HCT116 (cell line): ENCODE data around the gene CASTOR1. TPM values are rescaled to one million over a fixed set of nuclear protein-coding genes. Genes with fewer than 3 reads are reported as not detected.

Experiments used
- ATAC-seq: fragments of 200-7000 bp; cut with Tn5 transposase; 2 replicates; pipeline ENCODE4 v1.9.1; 2020; ENCODE audit warnings: mild to moderate bottlenecking, moderate library complexity
- BruUV-seq: library from RNA; stranded (reverse); fragments of 400-500 nt; replicated peaks from 2 replicates; lab custom pipeline; 2021; lab: Mats Ljungman, UMichigan
- CTCF ChIA-PET: fragments of 300-600 bp; sonication (Branson Sonifier 250); formaldehyde crosslinking; loops from one replicate; lab custom pipeline; 2021; ENCODE audit warnings: antibody characterized with exemption; lab: Charles Lee
- POLR2A ChIA-PET: fragments of 300-600, 350-600 bp; sonication (Branson Sonifier 250); formaldehyde crosslinking; loops from one replicate; lab custom pipeline; 2021; ENCODE audit warnings: antibody characterized with exemption; lab: Charles Lee
- RAD21 ChIA-PET, 2 experiments: fragments of 300-600 bp; sonication (Branson Sonifier 250); formaldehyde crosslinking; loops; one replicate each; lab custom pipeline; 2023; ENCODE audit warnings: low total read pairs in 2 of 2; ENCODE audit not compliant: uncharacterized antibody in 2 of 2, unreplicated experiment in 2 of 2, low non-redundant PET in 1 of 2; lab: Charles Lee
- DNase-seq: peaks from one replicate; pipeline ENCODE4 v3.0.0-alpha.2; 2010; ENCODE audit warnings: low read depth, low spot score
- H2AFZ ChIP-seq: fragments of 200-600 bp; shearing (Covaris generic), sonication (generic); 2 replicates; pipeline ENCODE4 v1.6.1; 2017; ENCODE audit warnings: low read depth, mixed run types, mixed read lengths, antibody characterized with exemption, low read length; ENCODE audit not compliant: poor library complexity, severe bottlenecking
- H3K27ac ChIP-seq: 2 replicates; pipeline ENCODE4 v1.5.1; 2012; ENCODE audit warnings: low read depth, low read length
- H3K27me3 ChIP-seq: fragments of 200-600 bp; sonication (generic); 2 replicates; pipeline ENCODE4 v1.6.1; 2016; ENCODE audit warnings: mixed run types, low read length, mixed read lengths; ENCODE audit not compliant: insufficient read depth
- H3K36me3 ChIP-seq, 2 experiments: fragments of 200-500 bp in 1 of 2; fragments of 200-600 bp in 1 of 2; sonication (Bioruptor generic) in 1 of 2; sonication (generic) in 1 of 2; 2 replicates each; pipeline versions ENCODE4 v1.5.1 to v1.6.1; 2014 to 2016; ENCODE audit warnings: low read length in 2 of 2, inconsistent platforms in 1 of 2, mixed read lengths in 1 of 2, mixed run types in 1 of 2; ENCODE audit not compliant: insufficient read depth in 2 of 2, control insufficient read depth in 1 of 2
- H3K4me1 ChIP-seq, 2 experiments: fragments of 200-600 bp in 1 of 2; sonication (generic) in 1 of 2; 2 replicates each; pipeline versions ENCODE4 v1.5.1 to v1.6.1; 2012 to 2017; ENCODE audit warnings: low read length in 2 of 2, inconsistent platforms in 1 of 2, mild to moderate bottlenecking in 1 of 2, mixed read lengths in 1 of 2, mixed run types in 1 of 2, moderate library complexity in 1 of 2; ENCODE audit not compliant: insufficient read depth in 2 of 2, control insufficient read depth in 1 of 2
- H3K4me2 ChIP-seq: fragments of 200-600 bp; sonication (generic); 2 replicates; pipeline ENCODE4 v1.6.1; 2017; ENCODE audit warnings: mixed run types, low read length, mixed read lengths
- H3K4me3 ChIP-seq, 2 experiments: fragments of 200-600 bp in 1 of 2; sonication (generic) in 1 of 2; replicated peaks in 1 of 2; 2 replicates each; pipeline ENCODE4 v1.5.1; 2011 to 2016; ENCODE audit warnings: low read length in 2 of 2, control low read depth in 1 of 2, low read depth in 1 of 2, mild to moderate bottlenecking in 1 of 2, mixed read lengths in 1 of 2, mixed run types in 1 of 2
- H3K79me2 ChIP-seq: fragments of 200-600 bp; sonication (generic); 2 replicates; pipeline ENCODE4 v1.6.1; 2017; ENCODE audit warnings: mild to moderate bottlenecking, mixed run types, low read length, moderate library complexity, mixed read lengths; ENCODE audit not compliant: insufficient read depth
- H3K9ac ChIP-seq: fragments of 200-600 bp; sonication (generic); 2 replicates; pipeline ENCODE4 v1.6.1; 2016; ENCODE audit warnings: low read length, mixed read lengths
- H3K9me2 ChIP-seq: fragments of 200-600 bp; sonication (generic), shearing (Covaris generic); 2 replicates; pipeline ENCODE4 v1.6.1; 2017; ENCODE audit warnings: mixed run types, mild to moderate bottlenecking, moderate library complexity; ENCODE audit not compliant: insufficient read depth
- H3K9me3 ChIP-seq, 2 experiments: fragments of 200-500 bp in 1 of 2; fragments of 200-600 bp in 1 of 2; sonication (Bioruptor generic) in 1 of 2; sonication (generic) in 1 of 2; 2 replicates each; pipeline ENCODE4 v1.6.1; 2014 to 2017; ENCODE audit warnings: low read length in 2 of 2, mixed read lengths in 2 of 2, inconsistent platforms in 1 of 2, low read depth in 1 of 2, mild to moderate bottlenecking in 1 of 2, mixed run types in 1 of 2, moderate library complexity in 1 of 2; ENCODE audit not compliant: control insufficient read depth in 1 of 2, insufficient read depth in 1 of 2
- H4K20me1 ChIP-seq: fragments of 200-600 bp; sonication (generic), shearing (Covaris generic); 2 replicates; pipeline ENCODE4 v1.6.1; 2017; ENCODE audit warnings: mixed run types, mild to moderate bottlenecking, moderate library complexity; ENCODE audit not compliant: insufficient read depth
- CEBPB ChIP-seq: IDR thresholded peaks from 2 replicates; pipeline ENCODE4 v1.6.1; 2012; ENCODE audit warnings: low read depth
- CTCF ChIP-seq, 3 experiments: fragments of 200-600 bp in 1 of 3; sonication (generic) in 1 of 3; IDR thresholded peaks in 2 of 3; conservative IDR thresholded peaks in 1 of 3; 2 replicates each; pipeline ENCODE4 v1.5.1; 2012 to 2017; ENCODE audit warnings: low read depth in 2 of 3, low read length in 2 of 3, antibody characterized with exemption in 1 of 3, borderline replicate concordance in 1 of 3, control low read depth in 1 of 3, mild to moderate bottlenecking in 1 of 3, mixed read lengths in 1 of 3, mixed run types in 1 of 3, moderate library complexity in 1 of 3; ENCODE audit not compliant: insufficient read depth in 1 of 3
- EGR1 ChIP-seq: IDR thresholded peaks from 2 replicates; pipeline ENCODE4 v1.6.1; 2012; ENCODE audit warnings: low read depth
- ELF1 ChIP-seq: IDR thresholded peaks from 2 replicates; pipeline ENCODE4 v1.6.1; 2012; ENCODE audit warnings: low read depth, borderline replicate concordance
- EZH2 ChIP-seq: fragments of 200-600 bp; sonication (generic); IDR thresholded peaks from 2 replicates; pipeline ENCODE4 v1.6.1; 2017; ENCODE audit warnings: antibody characterized with exemption, mixed run types
- EZH2phosphoT487 ChIP-seq: fragments of 200-600 bp; IDR thresholded peaks from 2 replicates; pipeline ENCODE4 v1.6.1; 2018; ENCODE audit warnings: antibody characterized with exemption, borderline replicate concordance
- MAX ChIP-seq: IDR thresholded peaks from 2 replicates; pipeline ENCODE4 v1.6.1; 2012
- POLR2A ChIP-seq: IDR thresholded peaks from 2 replicates; pipeline ENCODE4 v1.7.0; 2011; ENCODE audit warnings: borderline replicate concordance; ENCODE audit not compliant: insufficient read depth, insufficient read length; ENCODE audit errors: extremely low read depth
- POLR2AphosphoS5 ChIP-seq: IDR thresholded peaks from 2 replicates; pipeline ENCODE4 v1.6.1; 2011; ENCODE audit warnings: mild to moderate bottlenecking, low read depth, low read length, moderate library complexity
- RAD21 ChIP-seq: IDR thresholded peaks from 2 replicates; pipeline ENCODE4 v1.6.1; 2012; ENCODE audit warnings: low read depth, mild to moderate bottlenecking
- SIN3A ChIP-seq: IDR thresholded peaks from 2 replicates; pipeline ENCODE4 v1.6.1; 2012; ENCODE audit warnings: low read depth
- SP1 ChIP-seq: IDR thresholded peaks from 2 replicates; pipeline ENCODE4 v1.6.1; 2012; ENCODE audit warnings: low read depth
- YY1 ChIP-seq: IDR thresholded peaks from 2 replicates; pipeline ENCODE4 v1.6.1; 2011; ENCODE audit warnings: low read length, low read depth, moderate library complexity, mild to moderate bottlenecking; ENCODE audit not compliant: insufficient replicate concordance; ENCODE audit errors: extremely low read depth
- ZFX ChIP-seq: fragments of 450-650 bp; IDR thresholded peaks from 2 replicates; pipeline ENCODE4 v1.6.1; 2017
- ZNF274 ChIP-seq: fragments of 200-500 bp; sonication (Bioruptor generic); IDR thresholded peaks from 2 replicates; pipeline ENCODE4 v1.6.1; 2014; ENCODE audit warnings: mild to moderate bottlenecking, low read depth, low read length, inconsistent platforms
- intact Hi-C: fragments of 100-400 bp; cut with micrococcal nuclease; formaldehyde crosslinking; loops from 2 replicates; pipeline ENCODE4 v1.10.0; 2022
- total RNA-seq: library from RNA; stranded (reverse); gene quantifications from one replicate; pipeline ENCODE4 v1.2.1, GENCODE V29; 2021; ENCODE audit not compliant: unreplicated experiment

Gene CASTOR1
- total RNA-seq, 1 experiment from 2014 or later: 6.5 TPM

GRCh38 chr22:30326706-30327362 lies 37.5 kb upstream of the CASTOR1 start, which contains the start of gene TBC1D10A:
TBC1D10A (minus strand) TSS chr22:30326941; CDS start chr22:30326881, 60 bp downstream.
- ChIA-PET CTCF (interaction anchor here (0.7 to 6.4 kb wide), 7 partner anchors 30 to 637 kb away, joined by 3 to 81 read pairs (median 4); partner anchors contain the start of genes CASTOR1 and RNF215), RAD21 (interaction anchor here (0.9 to 3.4 kb wide), 6 partner anchors 19 to 39 kb away, joined by 3 to 21 read pairs (median 6); partner anchors contain the start of genes CCDC157 (in 1 of the 2) and SF3A1 (in 1 of the 2)), POLR2A (interaction anchor here (0.8 to 2.1 kb wide), 10 partner anchors 10 to 97 kb away, joined by 3 to 8 read pairs (median 6); partner anchors contain the start of genes CASTOR1, CCDC157 and SF3A1)
- no peak for TF ChIP-seq ZNF274
- TF ChIP-seq SIN3A: peak; percentile 71
- TF ChIP-seq EGR1: peak; percentile 64; the same call in 1 of the 2 replicates
- no peak for TF ChIP-seq EZH2
- TF ChIP-seq ZFX: peak; percentile 61
- no peak for TF ChIP-seq RAD21
- TF ChIP-seq POLR2A: no peak
- peak; percentile 20; the same call in 1 of the 2 replicates for TF ChIP-seq MAX
- no peak for TF ChIP-seq YY1
- TF ChIP-seq EZH2phosphoT487: no peak
- TF ChIP-seq CEBPB: no peak
- TF ChIP-seq SP1: peak; percentile 46; the same call in 1 of the 2 replicates
- TF ChIP-seq CTCF (IDR thresholded peaks at IDR 0.05 in 2 of 3, conservative IDR thresholded peaks at IDR 0.05 in 1 of 3; ENCODE audit: borderline replicate concordance in 1 of 3, insufficient read depth in 1 of 3, low read depth in 2 of 3, low read length in 2 of 3): no peak
- TF ChIP-seq POLR2AphosphoS5: peak; percentile 57
- TF ChIP-seq ELF1: peak; percentile 62; the same call in 1 of the 2 replicates
- intact Hi-C loops: loop anchor here (1.0 kb wide), 1 partner anchor 38 kb away; the partner anchor contains the start of gene CASTOR1
- H3K4me2 ChIP-seq: peak within 1 kb of the TSS; percentile 93
- H3K9me2 ChIP-seq: no peaks in the 10 kb centered on the region
- no peaks in the 10 kb centered on the region for H3K27me3 ChIP-seq
- peaks cover 0 to 5% of the 10 kb centered on the region in 2 experiments; a peak in 2 of 4 replicates for H3K36me3 ChIP-seq
- no peaks in the 10 kb centered on the region for H4K20me1 ChIP-seq
- peak within 1 kb of the TSS; percentile 67 for H3K9ac ChIP-seq
- H3K4me1 ChIP-seq: peaks cover 26 to 39% of the 10 kb centered on the region in 2 experiments
- ATAC-seq: peak; percentile 91
- no peak within 1 kb of the TSS for H2AFZ ChIP-seq
- peak within 1 kb of the TSS; percentile 69 to 78 for H3K4me3 ChIP-seq
- BruUV-seq: no TSS peak
- peaks cover 4% of the 10 kb centered on the region; the same call in 1 of the 2 replicates for H3K79me2 ChIP-seq
- peak; percentile 85 for DNase-seq
- peak within 1 kb of the TSS; percentile 64 for H3K27ac ChIP-seq
- H3K9me3 ChIP-seq: no peaks in the 10 kb centered on the region
